Prostate gland (tissue), 2 donors: ENCODE data around the gene MAP3K20. TPM values are rescaled to one million over a fixed set of nuclear protein-coding genes. Genes with fewer than 3 reads are reported as not detected.
"Not testable (repeated sequence)": the region's sequence is repeated elsewhere in the genome, so short reads cannot be mapped to it uniquely, and the experiment has no call there.

ENCODE experiments used
- DNase-seq: peaks from one replicate; pipeline ENCODE4 v3.0.0-alpha.2; 2019; ENCODE audit warnings: low spot score
- H3K27ac ChIP-seq, 2 donors: fragments of 200-600 bp; sonication (generic); 2 replicates each; pipeline ENCODE4 v1.5.1; 2017 to 2019
- H3K27me3 ChIP-seq: fragments of 200-600 bp; sonication (generic); replicated peaks from 2 replicates; pipeline ENCODE4 v1.5.1; 2019; ENCODE audit not compliant: insufficient read depth
- H3K36me3 ChIP-seq, 2 donors: fragments of 200-600 bp; sonication (generic); 1 replicate in 1 of 2; 2 replicates in 1 of 2; pipeline versions ENCODE4 v1.5.1 to v1.8.1; 2017 to 2019
- H3K4me1 ChIP-seq: fragments of 200-600 bp; sonication (generic); replicated peaks from 2 replicates; pipeline ENCODE4 v1.5.1; 2019
- H3K4me3 ChIP-seq, 2 donors: fragments of 200-600 bp; sonication (generic); 2 replicates each; pipeline ENCODE4 v1.5.1; 2017 to 2019
- H3K9me3 ChIP-seq: fragments of 200-600 bp; sonication (generic); 2 replicates; pipeline ENCODE4 v1.5.1; 2017
- POLR2A ChIP-seq: fragments of 450-650 bp; IDR thresholded peaks from one replicate; pipeline ENCODE4 v1.6.1; 2016; ENCODE audit warnings: antibody characterized with exemption, mild to moderate bottlenecking
- POLR2AphosphoS5 ChIP-seq: sonication (generic); formaldehyde crosslinking; IDR thresholded peaks from one replicate; pipeline ENCODE4 v1.6.1; 2017; ENCODE audit warnings: antibody characterized with exemption
- WGBS: methylation state at CpG from one replicate; pipeline ENCODE4 v1.1.5; 2018; 5-methylcytosine and 5-hydroxymethylcytosine counted together
- intact Hi-C: fragments of 100-400 bp; cut with DNase I; formaldehyde crosslinking; loops from one replicate; pipeline ENCODE4 v1.14.2; 2022
- total RNA-seq, 2 donors: library from RNA; depleted of rRNA; stranded (reverse); fragments of >200 nt; gene quantifications; one replicate each; pipeline ENCODE4 v1.1.0, GENCODE V29; 2016
- TF ChIP-seq, protein P1 (sequence below), 4 experiments: fragments of 200-600 bp in 2 of 4; fragments of 450-650 bp in 2 of 4; sonication (generic) in 2 of 4; IDR thresholded peaks; 1 replicate in 3 of 4; 2 replicates in 1 of 4; pipeline ENCODE4 v1.5.1; 2016 to 2019; ENCODE audit warnings: antibody characterized with exemption in 4 of 4, mild to moderate bottlenecking in 2 of 4, moderate library complexity in 2 of 4

The MAP3K20 gene
- total RNA-seq, 2 donors from 2014 or later, result 28.9 to 48.8 TPM

DNA sequence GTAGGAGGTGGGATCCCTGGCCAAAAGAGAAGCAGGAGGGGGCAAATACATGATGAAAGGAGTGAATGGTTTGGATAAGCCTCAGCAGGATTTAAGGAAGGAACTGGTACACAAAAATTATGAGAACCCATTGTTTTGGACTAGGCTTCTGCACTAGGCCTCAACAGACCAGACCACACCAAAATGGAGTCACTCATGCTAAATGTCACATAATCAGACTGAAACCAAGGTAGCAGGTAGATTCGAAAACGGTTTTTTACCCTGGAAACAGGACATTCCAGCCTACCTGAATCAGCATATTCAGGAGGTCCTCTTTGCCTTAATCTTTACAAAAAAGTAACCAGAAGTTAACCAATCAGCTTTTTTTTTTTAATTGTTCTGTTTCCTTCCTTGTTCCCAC is 229.7 kb downstream of the MAP3K20 start:
- Histone ChIP-seq H3K9me3 (no peaks in the 10 kb centered on the region), H3K4me3 (no peak overlapping the region), H3K4me1 (no peaks in the 10 kb centered on the region), H3K27me3 (no peaks in the 10 kb centered on the region), H3K36me3 (no peaks in the 10 kb centered on the region), H3K27ac (no peak overlapping the region)
- TF ChIP-seq, protein P1, sequence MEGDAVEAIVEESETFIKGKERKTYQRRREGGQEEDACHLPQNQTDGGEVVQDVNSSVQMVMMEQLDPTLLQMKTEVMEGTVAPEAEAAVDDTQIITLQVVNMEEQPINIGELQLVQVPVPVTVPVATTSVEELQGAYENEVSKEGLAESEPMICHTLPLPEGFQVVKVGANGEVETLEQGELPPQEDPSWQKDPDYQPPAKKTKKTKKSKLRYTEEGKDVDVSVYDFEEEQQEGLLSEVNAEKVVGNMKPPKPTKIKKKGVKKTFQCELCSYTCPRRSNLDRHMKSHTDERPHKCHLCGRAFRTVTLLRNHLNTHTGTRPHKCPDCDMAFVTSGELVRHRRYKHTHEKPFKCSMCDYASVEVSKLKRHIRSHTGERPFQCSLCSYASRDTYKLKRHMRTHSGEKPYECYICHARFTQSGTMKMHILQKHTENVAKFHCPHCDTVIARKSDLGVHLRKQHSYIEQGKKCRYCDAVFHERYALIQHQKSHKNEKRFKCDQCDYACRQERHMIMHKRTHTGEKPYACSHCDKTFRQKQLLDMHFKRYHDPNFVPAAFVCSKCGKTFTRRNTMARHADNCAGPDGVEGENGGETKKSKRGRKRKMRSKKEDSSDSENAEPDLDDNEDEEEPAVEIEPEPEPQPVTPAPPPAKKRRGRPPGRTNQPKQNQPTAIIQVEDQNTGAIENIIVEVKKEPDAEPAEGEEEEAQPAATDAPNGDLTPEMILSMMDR (IDR thresholded peaks at IDR 0.05), result no peak
- TF ChIP-seq POLR2A, result no peak
- TF ChIP-seq POLR2AphosphoS5, result no peak
- intact Hi-C loops, result no loop called here
- no peak for DNase-seq
- 96% methylated on average over 2 of the region's 2 CpGs for WGBS

DNA sequence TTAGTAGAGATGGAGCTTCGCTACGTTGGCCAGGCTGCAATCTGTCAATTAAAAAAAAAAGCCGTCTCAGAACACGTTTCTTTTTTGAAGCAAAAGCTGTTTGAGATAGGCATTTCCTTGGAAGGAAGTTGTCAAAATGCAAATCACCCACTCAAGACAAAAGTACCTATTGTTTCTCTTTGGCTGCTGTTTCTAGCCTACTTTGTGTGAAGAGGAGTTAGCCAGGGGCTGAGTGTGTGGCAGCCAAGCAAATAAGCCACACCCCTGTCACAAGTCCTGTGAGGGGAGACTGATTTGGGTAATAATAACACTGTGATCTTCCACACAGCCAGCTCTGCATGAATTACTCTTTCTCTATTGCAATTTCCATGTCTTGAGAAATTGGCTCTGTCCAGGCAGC is 231.6 kb downstream of the MAP3K20 start:
- 46% methylated on average over 4 of the region's 4 CpGs for WGBS
- Histone ChIP-seq H3K27me3 (no peaks in the 10 kb centered on the region), H3K36me3 (no peaks in the 10 kb centered on the region), H3K4me1 (no peaks in the 10 kb centered on the region), H3K27ac (no peak overlapping the region), H3K4me3 (no peak overlapping the region), H3K9me3 (no peaks in the 10 kb centered on the region)
- no peak for DNase-seq
- intact Hi-C loops, result no loop called here
- TF ChIP-seq, protein P1 (IDR thresholded peaks at IDR 0.05), result no peak
- no peak for TF ChIP-seq POLR2A
- TF ChIP-seq POLR2AphosphoS5, result no peak

GRCh38 chr2:173309370-173309769 is 233.7 kb downstream of the MAP3K20 start:
- 78% methylated on average over 5 of the region's 5 CpGs for WGBS
- intact Hi-C loops, H3K36me3 ChIP-seq: not testable (repeated sequence)

GRCh38 chr2:173311844-173312606 is 236.4 kb downstream of the MAP3K20 start:
- Histone ChIP-seq H3K4me3 (no peak overlapping the region), H3K4me1 (no peaks in the 10 kb centered on the region), H3K27me3 (no peaks in the 10 kb centered on the region), H3K27ac (no peak overlapping the region), H3K36me3 (no peaks in the 10 kb centered on the region), H3K9me3 (no peaks in the 10 kb centered on the region)
- intact Hi-C loops, result no loop called here
- WGBS, result 84% methylated on average over 9 of the region's 9 CpGs
- DNase-seq, result no peak
- TF ChIP-seq POLR2AphosphoS5, result no peak
- TF ChIP-seq POLR2A, result no peak
- TF ChIP-seq, protein P1 (IDR thresholded peaks at IDR 0.05), result no peak

More at GRCh38 chr2:173309370-173309769, 233.7 kb downstream of the MAP3K20 start:
- H3K4me1 ChIP-seq, H3K9me3 ChIP-seq, H3K27me3 ChIP-seq, H3K4me3 ChIP-seq, H3K27ac ChIP-seq, DNase-seq: not testable (repeated sequence)
